Liver (tissue), 4 donors: ENCODE data around the gene HSD11B1L. TPM values are rescaled to one million over a fixed set of nuclear protein-coding genes. Genes with fewer than 3 reads are reported as not detected.

ENCODE experiments used
- polyA plus RNA-seq, 2 donors: library from polyadenylated mRNA; stranded (reverse) in 1 of 2; unstranded in 1 of 2; fragments of 200-250 nt in 1 of 2; fragments of >200 nt in 1 of 2; fragmentation: Nextera tagmentation in 1 of 2; extraction: Ambion mirVana in 1 of 2; gene quantifications; one replicate each; pipeline versions ENCODE4 v1.2.1 to v1.2.3, GENCODE V29; 2013 to 2015
- total RNA-seq, 2 donors: library from RNA; depleted of rRNA; stranded (reverse); fragments of >200 nt; gene quantifications; one replicate each; pipeline ENCODE4 v1.2.3, GENCODE V29; 2014
- donor health status: healthy.
- donor health status: healthy.
- donor health status: healthy.

Gene HSD11B1L
- total and polyA plus RNA-seq, 4 donors: 1.3 to 2.5 (median 1.9) TPM

Other genes starting within 250 kb of the HSD11B1L start
- not detected for gene ZNRF4, start 225.6 kb upstream of the HSD11B1L start, total RNA-seq
- not detected for gene ZNRF4, start 225.6 kb upstream of the HSD11B1L start, polyA plus RNA-seq
- gene TINCR, start 113.1 kb upstream of the HSD11B1L start, total RNA-seq: under 1 TPM in 1 of 2 donors, not detected in 1; 0.05 TPM
- under 1 TPM in 1 of 2 donors, not detected in 1; 0.08 TPM for gene TINCR, start 113.1 kb upstream of the HSD11B1L start, polyA plus RNA-seq
- gene SAFB2, start 58.3 kb upstream of the HSD11B1L start, total RNA-seq: 10 to 100 TPM; 25.8 to 57.8 TPM
- 10 to 100 TPM; 18.7 to 31.2 TPM for gene SAFB2, start 58.3 kb upstream of the HSD11B1L start, polyA plus RNA-seq
- 10 to 100 TPM; 52.1 to 65.0 TPM for gene SAFB, start 57.9 kb upstream of the HSD11B1L start, total RNA-seq
- 10 to 100 TPM; 16.5 to 24.8 TPM for gene SAFB, start 57.9 kb upstream of the HSD11B1L start, polyA plus RNA-seq
- gene MICOS13, start 511 bp upstream of the HSD11B1L start, total RNA-seq: 10 to 100 TPM; 11.5 to 19.0 TPM
- 10 to 100 TPM; 42.7 to 84.0 TPM for gene MICOS13, start 511 bp upstream of the HSD11B1L start, polyA plus RNA-seq
- 100 to 1,000 TPM in 1 of 2 donors, 10 to 100 TPM in 1; 47.2 to 251 TPM for gene RPL36, start 9.3 kb downstream of the HSD11B1L start, total RNA-seq
- gene RPL36, start 9.3 kb downstream of the HSD11B1L start, polyA plus RNA-seq: 100 to 1,000 TPM; 390 to 556 TPM
- 10 to 100 TPM; 32.3 to 68.9 TPM for gene LONP1, start 39.1 kb downstream of the HSD11B1L start, total RNA-seq
- gene LONP1, start 39.1 kb downstream of the HSD11B1L start, polyA plus RNA-seq: 10 to 100 TPM; 46.1 to 83.9 TPM
- gene CATSPERD, start 39.6 kb downstream of the HSD11B1L start, total RNA-seq: not detected
- gene CATSPERD, start 39.6 kb downstream of the HSD11B1L start, polyA plus RNA-seq: not detected
- under 1 TPM; 0.42 to 0.84 TPM for gene PRR22, start 103.7 kb downstream of the HSD11B1L start, total RNA-seq
- 1 to 10 TPM in 1 of 2 donors, under 1 TPM in 1; 0.40 to 1.6 TPM for gene PRR22, start 103.7 kb downstream of the HSD11B1L start, polyA plus RNA-seq
- 10 to 100 TPM; 16.3 to 19.0 TPM for gene DUS3L, start 110.1 kb downstream of the HSD11B1L start, total RNA-seq
- 10 to 100 TPM; 12.2 to 17.4 TPM for gene DUS3L, start 110.1 kb downstream of the HSD11B1L start, polyA plus RNA-seq
- gene NRTN, start 124.0 kb downstream of the HSD11B1L start, total RNA-seq: 1 to 10 TPM; 3.3 to 3.7 TPM
- gene NRTN, start 124.0 kb downstream of the HSD11B1L start, polyA plus RNA-seq: 1 to 10 TPM; 1.3 to 5.3 TPM
- gene FUT6, start 158.7 kb downstream of the HSD11B1L start, total RNA-seq: 1 to 10 TPM; 2.6 to 8.4 TPM
- gene FUT6, start 158.7 kb downstream of the HSD11B1L start, polyA plus RNA-seq: 10 to 100 TPM in 1 of 2 donors, 1 to 10 TPM in 1; 6.2 to 14.0 TPM
- under 1 TPM in 1 of 2 donors, not detected in 1; 0.25 TPM for gene FUT3, start 170.4 kb downstream of the HSD11B1L start, total RNA-seq
- under 1 TPM; 0.27 to 0.47 TPM for gene FUT3, start 170.4 kb downstream of the HSD11B1L start, polyA plus RNA-seq
- gene FUT5, start 189.5 kb downstream of the HSD11B1L start, total RNA-seq: under 1 TPM; 0.05 to 0.17 TPM
- under 1 TPM in 1 of 2 donors, not detected in 1; 0.02 TPM for gene FUT5, start 189.5 kb downstream of the HSD11B1L start, polyA plus RNA-seq
- 100 to 1,000 TPM; 127 to 134 TPM for gene NDUFA11, start 222.8 kb downstream of the HSD11B1L start, total RNA-seq
- gene NDUFA11, start 222.8 kb downstream of the HSD11B1L start, polyA plus RNA-seq: 100 to 1,000 TPM; 319 to 394 TPM
- 1 to 10 TPM; 3.6 to 7.7 TPM for gene VMAC, start 223.8 kb downstream of the HSD11B1L start, total RNA-seq
- gene VMAC, start 223.8 kb downstream of the HSD11B1L start, polyA plus RNA-seq: 1 to 10 TPM; 1.2 to 1.6 TPM
- 1 to 10 TPM; 2.1 to 4.2 TPM for gene CAPS, start 233.2 kb downstream of the HSD11B1L start, total RNA-seq
- 10 to 100 TPM in 1 of 2 donors, 1 to 10 TPM in 1; 2.8 to 11.4 TPM for gene CAPS, start 233.2 kb downstream of the HSD11B1L start, polyA plus RNA-seq